Vagina (tissue), 2 donors: ENCODE results near the gene DDX11.
"Not testable (repeated sequence)": the region's sequence is repeated elsewhere in the genome, so short reads cannot be mapped to it uniquely, and the experiment has no call there.

Experiments
- CTCF ChIP-seq, 3 experiments: fragments of 450-650 bp in 2 of 3; fragments of 200-600 bp in 1 of 3; sonication (generic) in 1 of 3; IDR thresholded peaks; one replicate each; pipeline ENCODE4 v1.5.1; 2017 to 2019; ENCODE audit warnings: antibody characterized with exemption in 3 of 3, mild to moderate bottlenecking in 2 of 3, moderate library complexity in 2 of 3
- POLR2A ChIP-seq, 2 donors: fragments of 450-650 bp; IDR thresholded peaks; one replicate each; pipeline ENCODE4 v1.6.1; 2017; ENCODE audit warnings: antibody characterized with exemption in 2 of 2, mild to moderate bottlenecking in 2 of 2, moderate library complexity in 2 of 2
- POLR2AphosphoS5 ChIP-seq, 2 donors: sonication (generic); formaldehyde crosslinking; IDR thresholded peaks; one replicate each; pipeline ENCODE4 v1.9.0; 2017; ENCODE audit warnings: antibody characterized with exemption in 2 of 2, mild to moderate bottlenecking in 2 of 2, low read depth in 1 of 2; ENCODE audit not compliant: insufficient read depth in 1 of 2

DNA sequence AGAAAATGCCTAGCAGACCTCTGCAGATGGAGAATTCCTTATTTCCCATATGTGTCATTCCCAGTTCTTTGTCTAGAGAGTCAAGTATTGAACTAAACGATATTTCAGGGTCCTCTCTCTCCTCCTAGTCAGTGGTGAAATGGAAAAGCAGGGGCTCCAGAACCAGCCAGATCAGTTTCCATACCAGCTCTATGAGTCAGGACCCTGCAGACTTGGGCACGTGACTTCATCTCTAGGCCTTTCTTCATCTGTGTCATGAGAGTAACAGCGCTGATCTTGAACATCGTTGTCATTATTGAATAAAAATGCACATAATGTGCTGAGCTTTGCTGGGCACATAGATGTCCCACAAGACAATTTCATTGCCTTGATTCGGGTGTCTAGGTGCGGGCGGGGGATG, 23.1 kb upstream of the DDX11 start:
- not testable (repeated sequence) for TF ChIP-seq POLR2A (IDR thresholded peaks at IDR 0.05); CTCF (IDR thresholded peaks at IDR 0.05); POLR2AphosphoS5 (IDR thresholded peaks at IDR 0.05; ENCODE audit: insufficient read depth in 1 of 2, low read depth in 1 of 2)
